ENCODE measurements around the gene ABHD1.

DNA sequence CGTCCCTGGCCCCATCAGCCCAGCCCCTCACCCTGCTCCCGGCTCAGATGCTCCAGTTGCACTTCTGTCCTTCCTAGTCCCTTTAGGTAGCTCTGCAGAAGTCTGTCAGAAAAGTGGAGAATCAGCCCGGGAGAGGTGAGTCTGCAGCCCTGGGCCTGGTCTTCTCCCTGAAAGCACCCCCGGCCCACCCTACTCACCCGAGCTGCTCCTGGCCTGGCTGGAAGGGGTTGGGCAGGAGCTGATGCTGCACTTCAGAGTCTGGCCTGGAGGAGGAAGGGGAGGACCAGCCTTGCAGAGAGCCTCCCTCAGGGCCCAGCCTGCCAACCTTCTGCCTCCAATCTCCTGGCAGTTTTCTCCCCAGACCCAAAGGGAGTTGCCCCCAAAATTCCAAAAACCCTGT is 21.3 kb upstream of the ABHD1 start:
- TF ChIP-seq CTCF (conservative IDR thresholded peaks at IDR 0.05; ENCODE audit: low read length): no peak
- TF ChIP-seq EZH2phosphoT487 (IDR thresholded peaks at IDR 0.05; ENCODE audit: borderline replicate concordance): no peak

All from Loucy (cell line).